ENCODE measurements around the gene FBXW8.

The FBXW8 gene

DNA sequence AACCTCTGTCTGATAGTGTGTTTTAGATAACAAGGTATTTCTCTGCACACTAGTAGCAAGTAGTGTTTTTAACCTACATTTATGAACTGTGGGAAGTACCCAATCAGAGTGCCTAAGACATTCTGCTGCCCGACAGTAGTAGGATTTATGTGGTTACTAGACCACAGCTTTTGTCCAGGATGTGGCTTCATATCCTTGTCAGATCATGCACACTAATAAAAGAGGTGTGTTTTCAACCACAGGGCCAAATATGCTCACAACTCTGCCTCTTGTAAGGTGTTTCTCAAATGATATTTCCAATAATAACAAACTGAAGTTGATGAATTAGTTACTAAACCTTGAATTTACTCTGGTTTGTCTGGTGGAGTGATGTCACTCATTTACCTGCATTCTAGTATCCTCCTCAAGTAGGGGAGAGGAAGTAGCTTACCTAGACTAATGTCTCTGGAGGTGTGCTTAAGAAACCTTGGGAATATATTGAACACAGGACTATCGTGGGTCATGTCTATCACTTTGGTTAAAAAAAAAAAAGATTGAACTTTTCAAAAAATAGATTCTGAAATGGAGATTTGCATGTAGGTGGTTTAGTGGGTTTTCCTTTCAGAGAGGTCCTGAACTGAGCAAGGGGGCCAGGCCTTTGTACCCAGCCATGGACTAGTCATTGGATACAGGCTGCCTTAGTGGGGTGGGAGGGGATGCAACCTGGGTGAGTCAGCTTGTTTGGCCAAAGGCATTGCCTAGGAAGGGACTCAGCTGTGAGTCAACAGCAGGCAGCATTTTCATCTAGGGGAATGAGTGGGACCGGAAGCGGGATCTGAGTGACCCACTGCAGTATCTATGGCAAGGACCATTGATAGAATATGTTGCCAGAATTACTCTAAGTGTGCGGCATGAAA is 14.1 kb downstream of the FBXW8 start:
- DNase-seq (ENCODE audit: low read depth): peak; percentile 23

DNA sequence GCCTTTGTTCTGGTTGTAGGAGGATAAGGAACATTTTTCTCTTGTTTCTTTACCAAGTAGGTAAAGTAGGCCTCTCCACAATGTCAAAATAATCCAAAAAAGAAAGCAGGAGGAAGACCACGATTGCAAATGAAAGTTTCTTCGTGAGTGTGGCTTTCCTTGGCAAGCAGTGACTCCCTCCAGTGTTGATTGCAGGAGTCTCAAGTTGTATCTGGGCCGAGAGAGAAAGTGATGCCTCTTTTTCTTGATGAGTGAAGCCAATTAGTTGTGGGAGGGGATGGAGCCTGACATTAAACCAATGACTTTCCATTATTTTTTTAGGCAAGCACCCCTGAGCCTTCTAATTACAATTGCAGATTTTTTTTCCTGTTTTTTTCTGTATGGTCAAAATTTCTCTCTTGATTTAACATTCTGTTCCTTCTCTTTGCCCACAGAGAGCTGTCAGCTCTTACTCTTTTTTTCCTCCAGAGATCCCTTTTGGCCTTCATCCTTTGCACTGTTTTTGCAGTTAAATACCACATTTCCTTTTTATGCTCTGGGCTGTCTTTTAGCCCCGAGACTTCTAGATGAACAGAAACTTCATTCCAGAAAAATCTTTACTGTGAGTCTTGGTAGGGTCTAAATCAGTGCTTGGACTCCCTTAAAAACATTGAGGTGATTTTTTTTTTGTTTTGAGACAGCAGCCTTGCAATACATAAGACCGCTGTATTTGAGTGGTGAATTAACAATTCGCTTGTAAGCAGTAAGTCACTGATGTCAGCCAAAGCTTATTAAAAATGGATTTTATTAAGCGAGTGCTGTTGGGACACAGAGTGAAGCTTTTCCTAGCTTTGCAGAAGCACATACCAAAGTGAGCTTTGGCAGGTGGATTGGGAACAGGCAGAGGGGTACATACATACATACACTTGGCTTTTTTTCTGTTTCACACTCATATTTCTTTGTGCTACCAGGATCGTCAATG is 15.8 kb downstream of the FBXW8 start:
- DNase-seq (ENCODE audit: low read depth): no peak

DNA sequence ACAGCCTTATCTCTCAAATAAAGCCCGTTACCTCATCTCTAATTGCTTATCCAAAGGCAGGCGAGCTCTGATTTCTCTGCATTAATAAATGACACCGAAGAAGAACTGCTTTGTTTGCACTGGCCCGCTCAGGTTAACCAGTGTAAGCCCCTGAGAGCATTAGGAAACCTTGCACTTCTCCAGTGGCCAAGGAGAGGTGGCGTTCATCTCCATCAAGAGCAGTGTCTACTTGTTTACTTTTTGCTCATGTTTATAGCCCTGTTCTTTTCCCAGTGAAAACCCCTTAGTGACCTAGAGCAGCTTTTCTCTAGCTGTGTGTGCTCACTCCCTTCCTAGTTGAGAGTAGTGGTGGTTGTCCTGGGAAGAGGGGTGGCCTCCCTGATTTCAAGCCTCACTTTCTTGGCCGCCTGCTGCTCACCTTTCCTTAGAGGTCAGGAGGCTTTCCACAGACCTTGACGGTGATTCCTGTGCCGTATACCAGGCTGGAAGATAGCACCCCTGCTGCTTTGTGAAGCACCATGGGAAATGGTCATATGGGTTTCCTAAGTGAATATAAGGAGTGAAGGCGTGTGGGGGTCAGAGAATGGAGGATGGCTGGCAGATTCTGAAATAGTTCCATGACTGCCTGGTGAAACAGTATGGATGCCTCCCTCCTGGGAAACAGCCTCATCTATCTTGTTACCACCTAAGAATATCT is 16.6 kb downstream of the FBXW8 start:
- DNase-seq (ENCODE audit: low read depth): no peak

DNA sequence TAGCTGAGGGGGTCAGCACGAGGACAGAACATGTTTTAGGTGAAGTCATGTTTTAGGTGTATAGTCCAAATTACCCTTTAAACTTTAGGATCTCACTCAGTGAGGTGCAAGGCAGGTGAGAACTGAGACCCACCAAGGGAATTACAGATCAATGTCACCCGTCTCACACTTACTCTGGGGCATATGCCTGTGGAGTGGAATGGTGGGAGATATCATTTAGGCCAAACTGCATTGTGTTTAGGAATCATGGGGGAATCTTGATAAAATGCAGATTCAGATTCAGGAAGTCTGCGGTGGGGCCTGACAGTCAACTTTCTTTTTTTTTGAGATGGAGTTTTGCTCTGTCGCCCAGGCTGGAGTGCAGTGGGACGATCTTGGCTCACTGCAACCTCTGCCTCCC is 17.8 kb downstream of the FBXW8 start:
- no peak for DNase-seq (ENCODE audit: low read depth)

DNA sequence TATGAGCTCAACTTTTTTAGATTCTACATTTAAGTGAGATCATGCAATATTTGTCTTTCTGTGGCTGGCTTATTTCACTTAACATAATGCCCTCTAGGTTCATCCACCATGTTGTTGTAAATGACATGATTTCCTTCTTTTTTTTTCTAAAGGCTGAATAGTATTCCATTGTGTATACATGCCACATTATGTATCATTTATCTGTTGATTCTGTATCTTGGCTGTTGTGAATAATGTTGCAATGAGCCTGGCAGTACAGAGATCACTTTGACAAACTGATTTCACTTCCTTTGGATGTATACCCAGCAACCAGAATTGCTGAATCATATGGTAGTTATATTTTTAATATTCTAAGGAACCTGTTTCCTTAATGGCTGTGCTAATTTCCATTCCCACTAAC is 19.1 kb downstream of the FBXW8 start:
- no peak for DNase-seq (ENCODE audit: low read depth)

DNA sequence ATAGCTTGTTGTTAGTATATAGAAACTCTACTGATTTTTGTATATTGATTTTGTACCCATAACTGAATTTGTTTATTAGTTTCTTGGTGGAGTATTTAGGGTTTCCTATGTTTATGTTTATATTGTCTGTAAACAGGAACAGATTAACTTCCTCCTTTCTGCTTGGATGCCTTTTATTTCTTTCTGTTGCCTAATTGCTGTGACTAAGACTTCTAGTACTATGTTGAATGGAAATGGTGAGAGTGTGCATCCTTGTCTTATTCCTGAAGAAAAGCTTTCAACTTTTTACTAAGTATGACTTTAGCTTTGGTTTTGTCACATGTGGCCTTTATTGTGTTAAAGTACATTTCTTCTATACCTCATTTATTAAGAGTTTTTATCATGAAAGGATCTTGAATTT is 20.9 kb downstream of the FBXW8 start:
- DNase-seq (ENCODE audit: low read depth): no peak

DNA sequence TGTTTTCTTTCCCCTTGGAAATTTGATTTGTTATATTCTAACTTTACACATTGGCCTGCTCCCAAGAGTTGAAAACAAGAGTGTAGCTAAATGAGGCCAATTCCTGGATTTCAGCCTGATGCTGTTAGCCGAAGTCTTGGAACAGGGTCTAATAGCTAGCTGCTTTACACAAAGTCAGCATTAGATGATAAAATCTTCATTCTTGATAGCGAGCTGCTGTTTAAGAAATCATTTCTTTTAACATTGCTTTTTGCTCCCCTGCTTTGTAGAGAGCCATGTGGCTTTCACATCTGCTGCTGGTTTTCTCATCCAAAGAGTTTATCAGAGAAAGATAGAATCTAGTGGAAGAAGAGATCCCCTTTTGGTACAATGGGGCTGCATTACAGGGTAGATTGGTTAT is 22.3 kb downstream of the FBXW8 start:
- no peak for DNase-seq (ENCODE audit: low read depth)

DNA sequence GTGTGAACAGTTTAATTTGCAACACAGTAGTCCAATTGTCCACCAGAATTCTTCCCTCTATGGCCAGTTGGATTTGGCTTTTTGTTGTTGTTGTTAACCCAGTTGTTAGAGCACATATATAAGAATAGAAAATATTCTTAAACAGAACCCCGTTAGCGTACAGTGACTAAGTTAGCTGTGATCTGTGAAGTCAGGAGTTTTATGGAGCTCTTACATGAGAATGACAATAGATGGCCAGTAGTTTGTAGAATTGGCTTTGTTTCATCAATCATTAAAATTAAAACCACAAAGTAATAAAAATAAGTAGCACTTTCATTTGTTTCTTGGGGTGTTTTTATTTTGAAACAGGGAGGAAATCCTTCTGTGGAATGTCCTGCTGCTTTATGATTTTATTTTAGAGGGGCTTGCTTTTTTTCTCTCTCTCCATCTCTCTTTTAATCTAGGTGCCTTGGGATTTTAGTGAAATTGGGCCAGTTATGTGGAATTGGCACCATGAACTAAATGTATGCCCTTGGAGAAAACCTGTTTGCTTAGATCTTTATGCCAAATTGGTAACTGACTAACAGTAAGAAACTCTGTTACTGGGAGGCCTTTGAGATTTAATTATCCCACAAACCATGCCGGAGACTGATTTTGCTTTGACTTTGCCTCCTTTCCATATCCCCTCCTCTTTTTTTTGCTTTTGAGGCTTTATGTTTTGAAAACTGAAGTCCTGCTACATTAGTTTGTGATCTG is 22.9 kb downstream of the FBXW8 start:
- DNase-seq (ENCODE audit: low read depth): no peak

DNA sequence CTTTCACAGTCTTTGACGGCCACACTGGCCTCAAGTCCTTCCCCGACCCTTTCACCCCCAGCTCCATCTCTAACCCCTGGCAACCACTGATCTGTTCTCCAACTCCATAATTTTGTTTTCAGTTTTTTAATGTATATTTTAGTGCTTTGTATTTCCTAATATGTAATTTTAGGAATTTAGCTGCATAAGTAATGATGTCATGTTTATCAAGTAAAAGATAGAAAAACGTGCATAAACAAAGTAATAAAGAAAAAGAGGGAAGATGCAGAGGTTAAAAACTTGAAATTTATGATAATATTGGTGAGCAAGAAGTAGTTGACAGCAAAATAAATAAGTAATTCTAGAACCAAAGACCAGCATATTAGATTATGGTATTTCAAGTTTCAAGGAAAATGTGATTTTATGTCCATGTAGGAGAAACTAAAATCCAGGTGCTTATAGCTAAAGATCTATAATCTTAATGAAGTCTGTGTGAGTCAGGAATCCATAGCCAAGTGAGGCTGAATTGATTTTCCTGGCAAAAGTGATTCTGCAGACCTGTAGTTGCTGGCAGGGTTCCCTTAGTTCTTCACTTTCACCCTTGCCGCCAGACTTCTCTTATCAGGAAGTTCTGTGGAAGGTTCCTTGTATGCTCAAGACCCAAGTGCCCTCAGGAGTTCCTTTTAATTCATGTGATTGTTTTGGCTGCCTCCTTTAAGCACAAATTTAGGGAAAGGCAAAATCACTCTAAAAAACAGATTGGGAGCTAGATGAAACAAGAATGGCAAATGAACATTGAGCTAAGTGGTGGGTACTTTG is 24.4 kb downstream of the FBXW8 start:
- DNase-seq (ENCODE audit: low read depth): no peak

DNA sequence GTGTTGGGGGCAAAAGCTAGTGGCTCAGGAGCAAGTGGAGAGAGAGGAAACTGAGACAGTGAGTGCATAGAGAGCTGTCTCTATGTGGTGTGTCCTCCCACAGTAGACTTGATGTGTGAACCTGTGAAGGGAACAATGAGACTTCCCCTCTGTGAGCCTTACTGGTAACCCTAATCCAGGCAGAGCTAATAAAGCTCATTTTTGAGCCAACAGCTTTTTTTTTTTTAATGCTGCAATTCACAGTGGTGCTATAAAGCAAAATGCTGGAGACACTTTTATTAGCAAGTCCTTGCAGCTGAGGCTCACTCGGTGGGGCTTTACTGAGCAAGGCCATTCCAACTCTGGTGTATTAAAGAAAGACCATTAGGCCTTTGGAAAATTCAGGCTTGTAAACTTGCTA is 26.9 kb downstream of the FBXW8 start:
- no peak for DNase-seq (ENCODE audit: low read depth)

DNA sequence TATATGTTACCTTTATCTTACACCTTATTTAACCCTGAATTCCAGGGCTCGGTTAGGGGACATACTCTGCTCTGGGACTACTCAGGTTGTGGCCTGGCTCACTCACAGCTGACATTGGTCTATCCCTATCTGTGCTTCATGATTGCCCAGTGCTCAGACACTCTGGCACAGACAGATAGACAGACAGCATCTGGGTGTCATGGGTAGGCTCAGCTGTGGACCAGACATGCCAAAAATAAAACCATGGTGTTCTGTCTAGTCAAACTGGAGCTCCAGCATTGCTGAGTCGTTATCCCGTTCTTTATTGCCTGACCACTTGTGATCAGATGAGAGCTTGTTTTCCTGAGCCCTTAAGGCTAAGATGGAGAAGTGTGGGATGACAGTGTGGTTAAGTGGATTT is 29.0 kb downstream of the FBXW8 start:
- DNase-seq (ENCODE audit: low read depth): no peak

DNA sequence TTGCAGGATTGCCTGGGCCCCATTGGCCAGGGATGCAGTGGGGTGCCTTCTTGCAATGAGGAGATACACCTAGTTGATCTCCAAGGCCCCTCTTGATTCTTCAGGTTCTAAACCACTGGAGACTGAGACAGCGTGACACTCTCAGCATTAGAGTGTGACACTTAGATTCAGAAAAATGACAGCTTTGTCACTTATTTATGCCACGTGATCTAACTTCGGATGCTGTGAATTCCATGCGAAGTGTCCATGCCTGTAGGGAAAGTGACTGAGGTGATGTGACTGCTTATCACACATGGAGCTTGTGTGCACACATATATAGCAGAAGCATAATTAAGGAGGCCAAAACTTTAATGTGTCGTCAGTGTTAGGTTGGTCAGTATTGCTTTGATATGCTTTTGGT is 30.4 kb downstream of the FBXW8 start:
- no peak for DNase-seq (ENCODE audit: low read depth)

DNA sequence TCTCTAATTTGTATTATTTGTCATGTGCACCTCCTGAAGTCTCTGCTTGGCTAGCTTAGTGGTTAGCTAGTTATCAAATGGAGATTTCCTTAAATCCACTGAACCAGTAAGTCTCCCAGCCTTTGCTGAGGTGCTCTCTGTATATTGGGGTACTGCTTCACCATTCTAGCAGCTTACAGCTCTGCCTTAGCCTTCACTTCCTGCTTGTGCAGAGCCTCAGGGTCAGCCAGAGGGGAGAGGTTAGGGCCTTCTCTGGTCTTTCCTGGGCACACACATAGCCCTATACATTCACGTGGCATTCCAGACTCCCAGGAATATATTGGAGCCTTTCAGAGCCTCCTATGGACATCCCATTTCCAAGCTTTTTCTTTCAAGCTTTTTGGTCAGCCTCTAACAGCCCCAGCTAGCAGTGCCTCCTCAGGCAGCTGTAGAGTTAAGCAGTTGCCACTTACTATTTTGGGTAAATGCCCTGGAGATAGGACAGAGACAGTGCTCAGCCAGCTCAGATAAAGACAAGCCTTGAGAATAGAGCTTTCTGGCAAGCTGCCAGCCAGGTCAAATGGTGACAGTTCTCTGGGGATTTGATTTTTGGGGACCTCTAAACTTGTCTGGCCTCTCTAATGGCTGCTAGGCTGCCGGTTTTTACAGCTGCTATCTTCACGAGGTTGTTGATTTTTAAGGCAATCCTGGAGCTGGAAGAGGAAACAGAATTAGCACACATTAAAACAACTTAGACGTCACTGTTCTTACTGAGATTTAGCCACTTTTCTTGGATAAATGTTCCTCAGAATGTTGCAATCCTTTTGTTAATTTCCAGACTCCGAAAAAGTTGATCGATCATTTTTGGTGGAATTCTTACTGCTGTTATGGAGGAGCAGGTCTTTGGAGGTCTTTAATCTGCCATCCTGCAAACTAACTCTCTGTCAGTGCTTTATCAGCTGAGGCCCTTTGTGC is 32.9 kb downstream of the FBXW8 start:
- no peak for DNase-seq (ENCODE audit: low read depth)

DNA sequence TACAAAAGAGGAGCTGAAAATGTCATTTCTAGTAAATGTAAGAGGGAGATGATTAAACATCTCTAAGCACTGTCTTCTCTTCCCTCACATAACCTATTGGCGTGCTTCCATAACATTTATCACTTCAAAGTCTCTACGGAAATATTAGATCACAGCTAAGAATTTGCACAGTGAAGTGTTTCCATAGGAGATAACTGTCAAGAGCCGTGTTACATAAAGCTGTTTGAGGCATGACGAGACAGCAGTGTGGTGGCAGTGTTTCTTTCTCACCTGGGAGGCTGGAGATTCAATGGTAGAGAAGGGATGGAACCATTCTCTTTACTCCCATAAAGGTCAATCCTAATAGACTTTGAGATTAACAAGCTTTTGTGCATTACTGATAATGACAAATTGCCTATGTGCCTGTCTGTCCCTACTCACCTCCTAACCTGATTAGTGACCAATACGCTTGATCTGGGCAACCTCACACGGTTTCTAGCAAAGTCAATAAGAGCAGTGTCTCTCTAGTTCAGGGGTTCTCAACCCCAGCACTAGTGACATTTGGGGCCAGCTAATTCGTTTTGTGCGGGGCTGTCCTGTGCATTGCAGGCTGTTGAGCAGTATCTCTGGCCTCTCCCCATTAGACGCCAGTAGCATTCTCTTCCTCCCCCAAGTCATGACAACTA is 35.3 kb downstream of the FBXW8 start:
- no peak for DNase-seq (ENCODE audit: low read depth)

DNA sequence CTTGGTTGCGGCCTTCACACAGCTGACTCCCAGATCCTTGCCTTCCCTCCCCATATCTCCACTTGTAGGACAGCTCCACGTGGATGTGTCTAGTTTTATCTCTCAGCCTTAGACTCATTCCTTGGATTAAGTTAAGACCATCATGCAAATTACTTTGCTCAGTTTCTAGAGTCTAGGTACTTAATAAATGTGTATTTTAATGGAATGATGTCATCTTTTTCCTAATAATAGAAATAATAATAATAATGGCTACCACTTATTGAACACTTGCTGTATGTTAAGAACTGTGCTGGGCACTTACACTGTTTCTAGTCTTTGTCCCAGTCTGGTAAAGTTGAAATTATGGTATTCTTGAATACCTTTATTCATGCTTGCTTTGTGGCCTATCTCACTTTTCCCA is 37.5 kb downstream of the FBXW8 start:
- DNase-seq (ENCODE audit: low read depth): no peak

DNA sequence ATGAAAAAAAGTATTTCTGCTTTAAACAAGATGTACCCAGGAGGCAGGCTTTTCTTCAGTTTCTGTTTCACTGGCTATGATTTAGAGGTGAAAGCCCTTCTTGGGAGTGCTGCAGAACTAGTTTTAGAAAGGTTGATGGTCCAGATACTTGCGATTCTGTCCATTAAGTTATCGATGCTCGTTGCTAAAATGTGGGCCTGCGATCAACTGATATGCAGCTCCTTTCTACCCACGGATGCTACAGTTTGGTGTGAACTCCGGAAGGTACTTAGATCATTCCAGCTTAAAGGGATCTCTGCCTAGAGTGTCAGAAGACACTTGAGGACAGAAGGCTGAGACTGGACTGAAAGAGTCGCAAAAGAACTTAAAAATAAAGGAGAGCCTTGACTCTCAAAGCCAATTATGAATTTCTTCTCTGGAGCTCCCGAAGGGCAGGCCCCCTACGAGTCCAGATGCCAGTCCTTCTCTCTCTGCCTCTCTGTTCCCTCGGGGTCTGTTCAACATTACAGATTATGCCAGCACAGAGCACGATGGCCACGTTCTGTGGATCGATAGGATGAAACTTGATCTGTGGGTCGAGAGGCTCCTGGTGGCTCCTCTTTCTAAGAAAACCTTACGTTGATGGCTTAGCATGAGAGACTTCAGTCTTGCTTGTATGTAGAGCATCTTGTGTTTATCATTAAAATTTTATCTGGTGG is 40.0 kb downstream of the FBXW8 start:
- DNase-seq (ENCODE audit: low read depth): no peak

DNA sequence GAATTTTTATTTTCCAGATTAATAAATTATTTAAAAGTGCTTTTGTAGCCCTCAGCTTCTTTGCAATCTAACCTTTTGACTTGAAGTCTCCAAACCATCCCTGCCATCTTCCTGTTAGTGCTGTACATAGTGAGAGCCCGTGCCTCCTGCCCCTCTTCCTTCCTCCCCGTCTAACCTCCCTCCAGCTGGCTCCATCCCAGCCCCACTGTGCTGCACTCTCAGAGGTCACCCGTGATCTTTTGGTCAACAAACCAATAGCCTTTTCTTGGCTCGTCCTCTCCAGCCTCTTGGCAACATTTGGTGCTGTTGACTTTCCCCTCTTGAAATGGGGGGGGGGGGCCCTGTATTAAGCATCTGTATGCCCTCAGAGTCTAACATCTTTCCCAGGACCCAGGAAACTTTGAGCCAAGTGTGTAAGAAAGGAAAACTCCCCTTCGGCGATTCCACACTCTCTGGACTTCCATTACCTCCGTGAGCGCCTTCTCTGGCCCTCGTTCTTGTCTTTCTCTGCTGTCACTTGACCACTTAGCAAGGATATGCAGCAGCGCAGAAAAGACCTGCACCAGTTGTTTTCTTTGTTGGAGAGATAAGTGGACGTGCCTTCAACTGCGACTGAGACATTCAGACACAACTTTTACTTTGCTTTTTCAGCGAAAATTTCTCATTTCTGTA is 44.1 kb downstream of the FBXW8 start:
- no peak for DNase-seq (ENCODE audit: low read depth)
